ENCODE measurements around the gene NEK6.

The NEK6 gene

GRCh38 chr9:124271660-124272059 lies 13.9 kb downstream of the NEK6 start:
- no peak overlapping the region for H2BK120ac ChIP-seq (ENCODE audit: low read depth, low read length)
- H3K4me1 ChIP-seq (ENCODE audit: control insufficient read depth, insufficient read depth, low read depth, low read length): peaks cover 76% of the 10 kb centered on the region
- no peak overlapping the region for H2BK5ac ChIP-seq (ENCODE audit: low read depth, low read length, poor library complexity, severe bottlenecking)
- H2AK5ac ChIP-seq (ENCODE audit: low read length, severe bottlenecking): no peak overlapping the region
- H3K4ac ChIP-seq (ENCODE audit: low read depth in 1 of 2, low read length in 2 of 2): no peak overlapping the region
- H4K91ac ChIP-seq (ENCODE audit: low read length): no peak overlapping the region
- no peak overlapping the region for H2BK15ac ChIP-seq (ENCODE audit: low read depth, poor library complexity, severe bottlenecking)
- WGBS: 77% methylated on average over 7 of the region's 7 CpGs
- DNase-seq: no peak
- peak overlapping the region in 1 of 2 experiments; percentile 73 for H3K14ac ChIP-seq (ENCODE audit: low read length in 2 of 2)
- no peak overlapping the region for H3K27ac ChIP-seq (ENCODE audit: low read length, poor library complexity, severe bottlenecking)
- no peaks in the 10 kb centered on the region for H3K9me3 ChIP-seq (ENCODE audit: control insufficient read depth, low read length)
- no peak overlapping the region for H3K4me3 ChIP-seq (ENCODE audit: insufficient read depth in 1 of 2, low read depth in 1 of 2, low read length in 2 of 2)
- H2AFZ ChIP-seq (ENCODE audit: low read depth, low read length): no peak overlapping the region
- H3K18ac ChIP-seq (ENCODE audit: low read depth in 1 of 2, low read length in 2 of 2): peak overlapping the region; percentile 26 to 31
- no peak overlapping the region for H3K23ac ChIP-seq (ENCODE audit: low read length in 2 of 2)
- H3K9ac ChIP-seq (ENCODE audit: low read length): peak overlapping the region; percentile 1
- no peak overlapping the region for H3K4me2 ChIP-seq (ENCODE audit: low read length, poor library complexity, severe bottlenecking)
- H2BK12ac ChIP-seq (ENCODE audit: low read length in 2 of 2): peak overlapping the region in 1 of 2 experiments; percentile 37
- H3K79me1 ChIP-seq (replicated peaks; ENCODE audit: low read length, poor library complexity, severe bottlenecking): no peaks in the 10 kb centered on the region
- peak overlapping the region; percentile 79 for H4K8ac ChIP-seq (ENCODE audit: low read length)
- H3K27me3 ChIP-seq (ENCODE audit: control insufficient read depth in 1 of 2, insufficient read depth in 1 of 2, low read length in 2 of 2): no peaks in the 10 kb centered on the region
- peaks cover 63 to 67% of the 10 kb centered on the region in 2 experiments for H3K36me3 ChIP-seq (ENCODE audit: control insufficient read depth in 1 of 2, insufficient read depth in 2 of 2, low read depth in 1 of 2, low read length in 2 of 2)

GRCh38 chr9:124272118-124272517 lies 14.4 kb downstream of the NEK6 start:
- Histone ChIP-seq H4K8ac (ENCODE audit: low read length) (no peak overlapping the region), H2AFZ (ENCODE audit: low read depth, low read length) (no peak overlapping the region), H3K4me2 (ENCODE audit: low read length, poor library complexity, severe bottlenecking) (no peak overlapping the region), H2BK12ac (ENCODE audit: low read length in 2 of 2) (no peak overlapping the region), H3K14ac (ENCODE audit: low read length in 2 of 2) (no peak overlapping the region), H3K4ac (ENCODE audit: low read depth in 1 of 2, low read length in 2 of 2) (no peak overlapping the region), H3K79me1 (replicated peaks; ENCODE audit: low read length, poor library complexity, severe bottlenecking) (no peaks in the 10 kb centered on the region), H3K27me3 (ENCODE audit: control insufficient read depth in 1 of 2, insufficient read depth in 1 of 2, low read length in 2 of 2) (no peaks in the 10 kb centered on the region), H3K4me1 (ENCODE audit: control insufficient read depth, insufficient read depth, low read depth, low read length) (peaks cover 72% of the 10 kb centered on the region), H3K18ac (ENCODE audit: low read depth in 1 of 2, low read length in 2 of 2) (no peak overlapping the region), H3K36me3 (ENCODE audit: control insufficient read depth in 1 of 2, insufficient read depth in 2 of 2, low read depth in 1 of 2, low read length in 2 of 2) (peaks cover 63 to 66% of the 10 kb centered on the region in 2 experiments), H3K27ac (ENCODE audit: low read length, poor library complexity, severe bottlenecking) (no peak overlapping the region), H2BK5ac (ENCODE audit: low read depth, low read length, poor library complexity, severe bottlenecking) (no peak overlapping the region), H3K4me3 (ENCODE audit: insufficient read depth in 1 of 2, low read depth in 1 of 2, low read length in 2 of 2) (no peak overlapping the region), H2BK120ac (ENCODE audit: low read depth, low read length) (no peak overlapping the region), H3K9ac (ENCODE audit: low read length) (peak overlapping the region; percentile 9), H2BK15ac (ENCODE audit: low read depth, poor library complexity, severe bottlenecking) (no peak overlapping the region), H3K23ac (ENCODE audit: low read length in 2 of 2) (no peak overlapping the region), H4K91ac (ENCODE audit: low read length) (no peak overlapping the region), H3K9me3 (ENCODE audit: control insufficient read depth, low read length) (no peaks in the 10 kb centered on the region), H2AK5ac (ENCODE audit: low read length, severe bottlenecking) (no peak overlapping the region)
- no peak for DNase-seq
- WGBS: 94% methylated on average over 7 of the region's 7 CpGs

GRCh38 chr9:124272979-124273378 lies 15.2 kb downstream of the NEK6 start:
- Histone ChIP-seq H3K18ac (ENCODE audit: low read depth in 1 of 2, low read length in 2 of 2) (peak overlapping the region in 1 of 2 experiments; percentile 52), H3K36me3 (ENCODE audit: control insufficient read depth in 1 of 2, insufficient read depth in 2 of 2, low read depth in 1 of 2, low read length in 2 of 2) (peaks cover 63 to 67% of the 10 kb centered on the region in 2 experiments), H3K27ac (ENCODE audit: low read length, poor library complexity, severe bottlenecking) (no peak overlapping the region)

GRCh38 chr9:124273427-124274160 lies 15.8 kb downstream of the NEK6 start:
- Histone ChIP-seq H3K36me3 (ENCODE audit: control insufficient read depth in 1 of 2, insufficient read depth in 2 of 2, low read depth in 1 of 2, low read length in 2 of 2) (peaks cover 61 to 69% of the 10 kb centered on the region in 2 experiments), H3K18ac (ENCODE audit: low read depth in 1 of 2, low read length in 2 of 2) (peak overlapping the region in 1 of 2 experiments; percentile 6), H3K4me3 (ENCODE audit: insufficient read depth in 1 of 2, low read depth in 1 of 2, low read length in 2 of 2) (no peak overlapping the region), H3K4ac (ENCODE audit: low read depth in 1 of 2, low read length in 2 of 2) (no peak overlapping the region), H2BK5ac (ENCODE audit: low read depth, low read length, poor library complexity, severe bottlenecking) (no peak overlapping the region), H3K14ac (ENCODE audit: low read length in 2 of 2) (no peak overlapping the region), H4K8ac (ENCODE audit: low read length) (no peak overlapping the region), H2AK5ac (ENCODE audit: low read length, severe bottlenecking) (no peak overlapping the region), H3K79me1 (replicated peaks; ENCODE audit: low read length, poor library complexity, severe bottlenecking) (no peaks in the 10 kb centered on the region), H2BK15ac (ENCODE audit: low read depth, poor library complexity, severe bottlenecking) (no peak overlapping the region), H4K91ac (ENCODE audit: low read length) (no peak overlapping the region), H2BK120ac (ENCODE audit: low read depth, low read length) (no peak overlapping the region), H3K27me3 (ENCODE audit: control insufficient read depth in 1 of 2, insufficient read depth in 1 of 2, low read length in 2 of 2) (no peaks in the 10 kb centered on the region), H3K23ac (ENCODE audit: low read length in 2 of 2) (no peak overlapping the region), H3K4me1 (ENCODE audit: control insufficient read depth, insufficient read depth, low read depth, low read length) (peaks cover 66% of the 10 kb centered on the region), H3K4me2 (ENCODE audit: low read length, poor library complexity, severe bottlenecking) (no peak overlapping the region), H2AFZ (ENCODE audit: low read depth, low read length) (no peak overlapping the region), H3K27ac (ENCODE audit: low read length, poor library complexity, severe bottlenecking) (no peak overlapping the region), H2BK12ac (ENCODE audit: low read length in 2 of 2) (peak overlapping the region in 1 of 2 experiments; percentile 21), H3K9ac (ENCODE audit: low read length) (no peak overlapping the region), H3K9me3 (ENCODE audit: control insufficient read depth, low read length) (no peaks in the 10 kb centered on the region)
- no peak for DNase-seq
- 94% methylated on average over 20 of the region's 21 CpGs for WGBS

More at GRCh38 chr9:124272979-124273378, 15.2 kb downstream of the NEK6 start:
- no peak overlapping the region for H3K4me3 ChIP-seq (ENCODE audit: insufficient read depth in 1 of 2, low read depth in 1 of 2, low read length in 2 of 2)
- H3K14ac ChIP-seq (ENCODE audit: low read length in 2 of 2): no peak overlapping the region
- H4K8ac ChIP-seq (ENCODE audit: low read length): peak overlapping the region; percentile 36
- H3K4me2 ChIP-seq (ENCODE audit: low read length, poor library complexity, severe bottlenecking): no peak overlapping the region
- peaks cover 68% of the 10 kb centered on the region for H3K4me1 ChIP-seq (ENCODE audit: control insufficient read depth, insufficient read depth, low read depth, low read length)
- no peak for DNase-seq
- WGBS: 94% methylated on average over 9 of the region's 9 CpGs
- H4K91ac ChIP-seq (ENCODE audit: low read length): no peak overlapping the region
- no peak overlapping the region for H2AFZ ChIP-seq (ENCODE audit: low read depth, low read length)
- H2BK120ac ChIP-seq (ENCODE audit: low read depth, low read length): no peak overlapping the region
- H3K9me3 ChIP-seq (ENCODE audit: control insufficient read depth, low read length): no peaks in the 10 kb centered on the region
- no peak overlapping the region for H3K23ac ChIP-seq (ENCODE audit: low read length in 2 of 2)
- H2BK5ac ChIP-seq (ENCODE audit: low read depth, low read length, poor library complexity, severe bottlenecking): no peak overlapping the region
- H3K4ac ChIP-seq (ENCODE audit: low read depth in 1 of 2, low read length in 2 of 2): no peak overlapping the region
- peak overlapping the region; percentile 9 for H3K9ac ChIP-seq (ENCODE audit: low read length)
- no peaks in the 10 kb centered on the region for H3K27me3 ChIP-seq (ENCODE audit: control insufficient read depth in 1 of 2, insufficient read depth in 1 of 2, low read length in 2 of 2)
- H2BK12ac ChIP-seq (ENCODE audit: low read length in 2 of 2): no peak overlapping the region
- H2BK15ac ChIP-seq (ENCODE audit: low read depth, poor library complexity, severe bottlenecking): no peak overlapping the region
- H2AK5ac ChIP-seq (ENCODE audit: low read length, severe bottlenecking): no peak overlapping the region
- no peaks in the 10 kb centered on the region for H3K79me1 ChIP-seq (replicated peaks; ENCODE audit: low read length, poor library complexity, severe bottlenecking)

Measured in mesenchymal stem cell (in vitro differentiated cells and primary cell).